GM06990 (cell line): ENCODE measurements around the gene EYA2.
A peak's percentile ranks its signal among the peaks of the same experiment; 100 is the strongest.

Experiments used
- DNase-seq: peaks from one replicate; pipeline ENCODE4 v3.0.0-alpha.2; 2011; ENCODE audit not compliant: insufficient read length; ENCODE audit errors: extremely low read depth
- H3K27me3 ChIP-seq: replicated peaks from 2 replicates; pipeline ENCODE4 v1.6.0; 2011; ENCODE audit warnings: low read length; ENCODE audit not compliant: control insufficient read depth, insufficient read depth
- H3K36me3 ChIP-seq: 2 replicates; pipeline ENCODE4 v1.5.1; 2011; ENCODE audit warnings: low read length; ENCODE audit not compliant: control insufficient read depth, insufficient read depth
- H3K4me3 ChIP-seq: replicated peaks from 2 replicates; pipeline ENCODE4 v1.5.1; 2011; ENCODE audit warnings: low read depth, mild to moderate bottlenecking, control low read depth, low read length
- TF ChIP-seq, protein P1 (sequence below): IDR thresholded peaks from 2 replicates; pipeline ENCODE4 v1.5.1; 2011; ENCODE audit warnings: low read length, control low read depth, mild to moderate bottlenecking, inconsistent platforms; ENCODE audit not compliant: insufficient read depth, poor library complexity, severe bottlenecking

Gene EYA2

DNA sequence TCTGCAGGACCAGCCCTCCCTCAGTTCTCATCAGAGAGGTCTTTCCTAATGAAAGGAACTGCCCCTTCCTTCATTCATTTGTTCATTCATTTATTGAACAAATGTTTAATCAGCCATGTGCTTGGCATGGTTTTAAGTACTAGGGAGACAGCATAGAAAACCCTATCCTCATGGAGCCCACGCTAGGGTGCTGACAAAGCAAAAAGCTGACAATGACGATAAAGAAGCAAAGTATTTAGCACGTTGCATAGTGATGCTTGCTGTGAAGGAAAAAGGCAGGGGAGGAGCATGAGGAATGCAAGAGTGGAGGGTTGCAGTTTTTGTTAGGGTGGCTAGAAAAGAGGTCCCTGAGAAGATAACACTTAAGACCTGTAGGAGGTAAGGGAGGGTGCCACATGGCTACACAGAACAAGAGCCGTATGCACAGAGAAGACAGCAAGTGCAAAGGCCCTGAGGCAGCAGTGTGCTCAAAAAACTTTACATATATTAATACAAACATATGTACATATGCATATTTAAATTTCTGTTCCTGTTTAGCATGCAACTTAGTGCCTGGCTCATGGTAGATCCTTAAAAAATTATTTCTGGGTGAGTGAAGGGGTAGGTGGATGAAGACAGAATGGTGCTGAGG is 98.9 kb downstream of the EYA2 start:
- H3K27me3 ChIP-seq, result no peaks in the 10 kb centered on the region
- H3K36me3 ChIP-seq, result peaks cover 9% of the 10 kb centered on the region
- DNase-seq, result no peak
- TF ChIP-seq, protein P1, sequence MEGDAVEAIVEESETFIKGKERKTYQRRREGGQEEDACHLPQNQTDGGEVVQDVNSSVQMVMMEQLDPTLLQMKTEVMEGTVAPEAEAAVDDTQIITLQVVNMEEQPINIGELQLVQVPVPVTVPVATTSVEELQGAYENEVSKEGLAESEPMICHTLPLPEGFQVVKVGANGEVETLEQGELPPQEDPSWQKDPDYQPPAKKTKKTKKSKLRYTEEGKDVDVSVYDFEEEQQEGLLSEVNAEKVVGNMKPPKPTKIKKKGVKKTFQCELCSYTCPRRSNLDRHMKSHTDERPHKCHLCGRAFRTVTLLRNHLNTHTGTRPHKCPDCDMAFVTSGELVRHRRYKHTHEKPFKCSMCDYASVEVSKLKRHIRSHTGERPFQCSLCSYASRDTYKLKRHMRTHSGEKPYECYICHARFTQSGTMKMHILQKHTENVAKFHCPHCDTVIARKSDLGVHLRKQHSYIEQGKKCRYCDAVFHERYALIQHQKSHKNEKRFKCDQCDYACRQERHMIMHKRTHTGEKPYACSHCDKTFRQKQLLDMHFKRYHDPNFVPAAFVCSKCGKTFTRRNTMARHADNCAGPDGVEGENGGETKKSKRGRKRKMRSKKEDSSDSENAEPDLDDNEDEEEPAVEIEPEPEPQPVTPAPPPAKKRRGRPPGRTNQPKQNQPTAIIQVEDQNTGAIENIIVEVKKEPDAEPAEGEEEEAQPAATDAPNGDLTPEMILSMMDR, result no peak
- H3K4me3 ChIP-seq, result no peak overlapping the region

DNA sequence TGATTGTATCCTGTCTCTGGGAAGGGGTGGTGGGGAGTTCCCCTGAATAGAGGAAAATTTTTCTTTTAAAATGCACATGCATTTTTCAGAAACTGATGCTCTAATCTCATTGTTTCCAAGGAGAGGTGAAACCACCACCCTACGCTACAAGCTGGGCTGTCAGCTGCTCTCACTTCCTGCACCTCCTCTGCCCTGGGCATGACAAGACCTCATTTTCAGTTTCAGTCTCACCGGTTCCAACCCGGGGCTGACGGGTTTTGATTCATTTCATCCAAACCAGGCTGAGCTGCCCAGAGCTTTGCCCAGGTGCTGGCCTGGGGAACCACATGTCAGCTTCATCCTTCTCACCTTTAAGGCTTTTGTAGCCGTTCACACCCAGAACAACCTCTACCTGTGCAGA is 99.7 kb downstream of the EYA2 start:
- TF ChIP-seq, protein P1, result no peak
- Histone ChIP-seq H3K4me3 (0 out of 2 replicates have a peak overlapping the region, but pooled peaks have one; percentile 5), H3K36me3 (peaks cover 9% of the 10 kb centered on the region), H3K27me3 (no peaks in the 10 kb centered on the region)
- DNase-seq, result peak; percentile 59

DNA sequence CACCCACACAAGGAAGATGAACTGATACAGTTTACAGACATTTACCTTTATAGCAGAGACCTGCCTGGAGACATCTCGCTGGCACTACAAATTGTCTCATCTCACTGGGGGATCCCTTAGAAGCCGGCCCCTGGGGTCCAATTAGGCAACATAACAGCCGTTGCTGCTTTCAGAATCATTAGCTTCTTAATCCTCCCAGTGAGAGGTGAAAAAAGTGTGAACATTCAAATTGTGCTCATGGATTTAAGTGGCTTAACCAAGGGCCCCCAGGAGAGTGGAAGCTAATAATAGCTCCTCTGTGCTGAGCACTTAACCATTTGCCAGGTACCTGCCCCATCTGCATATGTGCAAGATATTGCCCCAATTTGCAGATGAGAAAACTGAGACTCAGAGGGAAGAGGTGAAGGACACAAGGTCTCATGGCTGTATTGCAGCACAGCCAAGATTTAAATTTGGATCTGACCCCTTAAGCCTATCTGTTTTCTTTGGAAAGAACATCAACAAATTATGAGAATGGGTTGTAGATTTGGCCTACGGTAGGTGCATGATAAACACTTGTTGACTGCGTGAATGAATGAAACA is 101.0 kb downstream of the EYA2 start:
- DNase-seq, result no peak
- TF ChIP-seq, protein P1, result no peak
- no peak overlapping the region for H3K4me3 ChIP-seq
- H3K27me3 ChIP-seq, result no peaks in the 10 kb centered on the region
- peaks cover 5% of the 10 kb centered on the region for H3K36me3 ChIP-seq

DNA sequence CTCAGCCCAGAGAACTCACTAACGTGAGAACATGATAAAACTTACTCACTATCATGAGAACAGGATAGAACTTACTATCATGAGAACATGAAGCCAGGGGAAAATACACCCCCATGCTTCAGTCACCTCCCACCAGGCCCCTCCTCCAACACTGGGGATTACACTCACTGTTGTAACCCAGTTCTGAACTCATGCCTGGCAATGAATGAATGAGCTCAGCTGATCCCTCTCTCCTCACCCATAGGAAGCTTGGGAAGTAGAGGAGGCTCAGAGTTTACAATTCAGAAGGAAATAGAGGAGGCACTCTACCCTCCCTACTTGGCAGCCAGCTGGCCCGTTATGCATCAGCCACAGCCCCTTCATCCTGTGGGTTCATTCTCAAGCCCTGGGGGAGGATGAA is 102.5 kb downstream of the EYA2 start:
- no peak for DNase-seq
- Histone ChIP-seq H3K27me3 (no peaks in the 10 kb centered on the region), H3K4me3 (no peak overlapping the region), H3K36me3 (no peaks in the 10 kb centered on the region; the same call in none of the 2 replicates)
- TF ChIP-seq, protein P1, result no peak

DNA sequence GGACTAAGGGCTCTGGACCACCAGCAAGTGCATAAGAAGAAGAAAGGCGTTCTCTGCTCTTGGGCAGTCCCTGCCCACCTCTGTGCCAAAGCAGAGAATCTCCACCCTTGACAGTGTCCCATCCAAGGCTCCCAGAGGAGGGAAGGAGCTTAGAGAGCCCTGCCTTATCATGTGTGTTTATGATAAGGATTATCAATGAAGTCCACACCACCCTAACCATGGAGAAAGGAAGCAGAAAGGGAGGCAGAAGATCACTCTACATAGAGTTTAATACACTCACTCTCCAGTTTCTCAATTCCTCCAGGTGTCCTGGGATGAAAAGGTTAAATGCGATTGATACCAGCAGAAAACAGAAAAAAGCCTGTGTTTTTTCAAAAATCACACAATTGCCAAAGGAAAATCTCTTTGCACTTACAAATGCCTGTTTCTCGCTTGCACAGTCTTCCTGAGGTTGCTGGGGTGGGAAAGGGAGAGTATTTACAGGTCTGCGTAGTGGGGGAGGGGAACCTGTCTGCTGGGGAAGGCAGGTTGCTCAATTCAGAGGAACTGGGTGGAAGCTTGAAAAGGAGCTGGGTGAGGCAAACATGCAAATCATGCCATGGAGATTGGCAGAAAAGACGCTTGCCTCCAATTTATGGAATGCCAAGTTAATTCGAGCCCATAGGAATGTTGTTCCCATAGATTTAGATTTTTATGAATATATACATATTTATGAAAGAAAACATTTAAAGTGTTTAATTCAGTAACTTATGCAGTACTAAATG is 104.0 kb downstream of the EYA2 start:
- TF ChIP-seq, protein P1, result no peak
- Histone ChIP-seq H3K4me3 (no peak overlapping the region), H3K36me3 (no peaks in the 10 kb centered on the region; the same call in none of the 2 replicates), H3K27me3 (no peaks in the 10 kb centered on the region)
- no peak for DNase-seq
